Measurements from ENCODE around the gene MRI1. TPM values are rescaled to one million over a fixed set of nuclear protein-coding genes. Genes with fewer than 3 reads are reported as not detected.

MRI1 gene
- total RNA-seq, 1 experiment from 2014 or later: 33.8 TPM

- Histone ChIP-seq H3K36me3 (ENCODE audit: low read depth) (0 out of 2 replicates have a peak, but pooled peaks cover 6% of the 10 kb centered on the region), H3K4me3 (peak overlapping the region; percentile 61), H3K9me3 (ENCODE audit: insufficient read depth, low read depth) (no peaks in the 10 kb centered on the region), H2AFZ (peak overlapping the region; percentile 66), H3F3A (ENCODE audit: insufficient read depth, low read depth) (peaks cover 27% of the 10 kb centered on the region; the same call in 1 of the 2 replicates), H3K27me3 (ENCODE audit: insufficient read depth, low read depth) (no peaks in the 10 kb centered on the region), H3K9me2 (ENCODE audit: insufficient read depth) (no peaks in the 10 kb centered on the region), H3K79me2 (ENCODE audit: low read depth) (peaks cover 21% of the 10 kb centered on the region), H3K4me2 (peak overlapping the region; percentile 64), H4K20me1 (ENCODE audit: insufficient read depth) (peaks cover 6% of the 10 kb centered on the region; the same call in 1 of the 2 replicates), H3K27ac (no peak overlapping the region), H3K4me1 (replicated peaks; ENCODE audit: insufficient read depth) (peaks cover 9% of the 10 kb centered on the region; the same call in 1 of the 2 replicates)
- ChIA-PET CTCF (interaction anchor here (1.1 kb wide), 1 partner anchor 97 kb away, joined by 3 read pairs; no protein-coding TSS in a partner anchor), POLR2A (ENCODE audit: unreplicated experiment) (interaction anchor here (0.5 to 1.0 kb wide), 3 partner anchors 30 to 98 kb away, joined by 3 to 9 read pairs (median 3); partner anchors contain the start of gene ZSWIM4)
- TF ChIP-seq EZH2 (IDR thresholded peaks at IDR 0.05; ENCODE audit: low read depth): no peak
- TF ChIP-seq, protein P1, sequence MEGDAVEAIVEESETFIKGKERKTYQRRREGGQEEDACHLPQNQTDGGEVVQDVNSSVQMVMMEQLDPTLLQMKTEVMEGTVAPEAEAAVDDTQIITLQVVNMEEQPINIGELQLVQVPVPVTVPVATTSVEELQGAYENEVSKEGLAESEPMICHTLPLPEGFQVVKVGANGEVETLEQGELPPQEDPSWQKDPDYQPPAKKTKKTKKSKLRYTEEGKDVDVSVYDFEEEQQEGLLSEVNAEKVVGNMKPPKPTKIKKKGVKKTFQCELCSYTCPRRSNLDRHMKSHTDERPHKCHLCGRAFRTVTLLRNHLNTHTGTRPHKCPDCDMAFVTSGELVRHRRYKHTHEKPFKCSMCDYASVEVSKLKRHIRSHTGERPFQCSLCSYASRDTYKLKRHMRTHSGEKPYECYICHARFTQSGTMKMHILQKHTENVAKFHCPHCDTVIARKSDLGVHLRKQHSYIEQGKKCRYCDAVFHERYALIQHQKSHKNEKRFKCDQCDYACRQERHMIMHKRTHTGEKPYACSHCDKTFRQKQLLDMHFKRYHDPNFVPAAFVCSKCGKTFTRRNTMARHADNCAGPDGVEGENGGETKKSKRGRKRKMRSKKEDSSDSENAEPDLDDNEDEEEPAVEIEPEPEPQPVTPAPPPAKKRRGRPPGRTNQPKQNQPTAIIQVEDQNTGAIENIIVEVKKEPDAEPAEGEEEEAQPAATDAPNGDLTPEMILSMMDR (conservative IDR thresholded peaks at IDR 0.05): no peak
- peak in 1 of 2 experiments; percentile 19 for DNase-seq
- BruUV-seq (replicated peaks): no TSS peak
- intact Hi-C loops (cut with micrococcal nuclease; ENCODE audit: unreplicated experiment): loop anchor here (2.0 kb wide), 1 partner anchor 30 kb away; the partner anchor contains the start of gene ZSWIM4
These were observed 586 bp downstream of the MRI1 start for GRCh38 chr19:13764821-13765394.

- H3K4me2 ChIP-seq: peak overlapping the region; percentile 64
- H3K9me2 ChIP-seq (ENCODE audit: insufficient read depth): no peaks in the 10 kb centered on the region
- H3K79me2 ChIP-seq (ENCODE audit: low read depth): peaks cover 21% of the 10 kb centered on the region
- intact Hi-C loops (cut with micrococcal nuclease; ENCODE audit: unreplicated experiment): loop anchor here (2.0 kb wide), 1 partner anchor 29 kb away; the partner anchor contains the start of gene ZSWIM4
- peak overlapping the region; percentile 66; the same call in 1 of the 2 replicates for H2AFZ ChIP-seq
- ChIA-PET POLR2A (ENCODE audit: unreplicated experiment) (interaction anchor here (0.5 to 1.0 kb wide), 2 partner anchors 32 to 97 kb away, joined by 3 to 9 read pairs; no protein-coding TSS in a partner anchor), CTCF (no interaction called here)
- H3F3A ChIP-seq (ENCODE audit: insufficient read depth, low read depth): peaks cover 27% of the 10 kb centered on the region; the same call in 1 of the 2 replicates
- H3K4me3 ChIP-seq: peak overlapping the region; percentile 61
- no peak overlapping the region for H3K27ac ChIP-seq
- peaks cover 9% of the 10 kb centered on the region; the same call in 1 of the 2 replicates for H3K4me1 ChIP-seq (replicated peaks; ENCODE audit: insufficient read depth)
- no peaks in the 10 kb centered on the region for H3K9me3 ChIP-seq (ENCODE audit: insufficient read depth, low read depth)
- no peak for TF ChIP-seq EZH2 (IDR thresholded peaks at IDR 0.05; ENCODE audit: low read depth)
- no peaks in the 10 kb centered on the region for H3K27me3 ChIP-seq (ENCODE audit: insufficient read depth, low read depth)
- 0 out of 2 replicates have a peak, but pooled peaks cover 6% of the 10 kb centered on the region for H3K36me3 ChIP-seq (ENCODE audit: low read depth)
- no peak for DNase-seq
- TSS peak; percentile 42 for BruUV-seq (replicated peaks)
- H4K20me1 ChIP-seq (ENCODE audit: insufficient read depth): peaks cover 6% of the 10 kb centered on the region; the same call in 1 of the 2 replicates
These were observed 1.2 kb downstream of the MRI1 start for GRCh38 chr19:13765395-13766094.

GRCh38 chr19:13766095-13766481 is 1.8 kb downstream of the MRI1 start:
- Histone ChIP-seq H3F3A (ENCODE audit: insufficient read depth, low read depth) (peaks cover 33% of the 10 kb centered on the region; the same call in 1 of the 2 replicates), H3K79me2 (ENCODE audit: low read depth) (peaks cover 21% of the 10 kb centered on the region), H3K36me3 (ENCODE audit: low read depth) (0 out of 2 replicates have a peak, but pooled peaks cover 6% of the 10 kb centered on the region), H4K20me1 (ENCODE audit: insufficient read depth) (peaks cover 6% of the 10 kb centered on the region; the same call in 1 of the 2 replicates), H3K27me3 (ENCODE audit: insufficient read depth, low read depth) (no peaks in the 10 kb centered on the region), H2AFZ (no peak overlapping the region), H3K4me2 (no peak overlapping the region), H3K27ac (no peak overlapping the region), H3K4me3 (no peak overlapping the region), H3K9me3 (ENCODE audit: insufficient read depth, low read depth) (no peaks in the 10 kb centered on the region), H3K9me2 (ENCODE audit: insufficient read depth) (no peaks in the 10 kb centered on the region), H3K4me1 (replicated peaks; ENCODE audit: insufficient read depth) (peaks cover 9% of the 10 kb centered on the region; the same call in 1 of the 2 replicates)
- BruUV-seq (replicated peaks): no TSS peak
- ChIA-PET POLR2A (ENCODE audit: unreplicated experiment) (no interaction called here), CTCF (no interaction called here)
- intact Hi-C loops (cut with micrococcal nuclease; ENCODE audit: unreplicated experiment): no loop called here
- TF ChIP-seq, protein P1 (conservative IDR thresholded peaks at IDR 0.05): no peak
- no peak for TF ChIP-seq EZH2 (IDR thresholded peaks at IDR 0.05; ENCODE audit: low read depth)
- DNase-seq: no peak
